HepG2 (cell line): ENCODE results near the gene VPS9D1. TPM values are rescaled to one million over a fixed set of nuclear protein-coding genes. Genes with fewer than 3 reads are reported as not detected.
A peak's percentile ranks its signal among the peaks of the same experiment; 100 is the strongest.

Experiments
- E2F2 ChIP-seq: sonication (generic); formaldehyde crosslinking; IDR thresholded peaks from 2 replicates; pipeline ENCODE4 v1.4.0; 2020; ENCODE audit warnings: missing genetic modification reagents, borderline replicate concordance
- KLF9 ChIP-seq: IDR thresholded peaks from 2 replicates; pipeline ENCODE4 v1.6.1; 2016; ENCODE audit warnings: low read depth
- POLR2G ChIP-seq: fragments of 200-400 bp; formaldehyde crosslinking; IDR thresholded peaks from 2 replicates; pipeline ENCODE4 v1.6.1; 2018; ENCODE audit warnings: mild to moderate bottlenecking, low read depth, low read length, moderate library complexity
- SAFB2 ChIP-seq: sonication (generic); formaldehyde crosslinking; IDR thresholded peaks from 2 replicates; pipeline ENCODE4 v1.5.1; 2020; ENCODE audit warnings: missing genetic modification reagents, low read depth, mild to moderate bottlenecking, borderline replicate concordance
- SP4 ChIP-seq: sonication (generic); formaldehyde crosslinking; IDR thresholded peaks from 2 replicates; pipeline ENCODE4 v1.8.1; 2023; ENCODE audit warnings: mild to moderate bottlenecking, missing genetic modification reagents
- SRF ChIP-seq: IDR thresholded peaks from 2 replicates; pipeline ENCODE4 v1.6.1; 2011; ENCODE audit warnings: mild to moderate bottlenecking, low read depth, low read length, moderate library complexity
- TBL1XR1 ChIP-seq: fragments of 150-350 bp; IDR thresholded peaks from 2 replicates; pipeline ENCODE4 v1.6.1; 2014; ENCODE audit warnings: borderline replicate concordance, low read length; ENCODE audit not compliant: partially characterized antibody
- TIGD3 ChIP-seq: sonication (generic); formaldehyde crosslinking; IDR thresholded peaks from 2 replicates; pipeline ENCODE4 v1.5.1; 2020; ENCODE audit warnings: mild to moderate bottlenecking, missing genetic modification reagents, borderline replicate concordance
- ZBTB20 ChIP-seq: sonication (generic); formaldehyde crosslinking; IDR thresholded peaks from 2 replicates; pipeline ENCODE4 v1.8.1; 2023; ENCODE audit warnings: missing genetic modification reagents, low read depth, mild to moderate bottlenecking, borderline replicate concordance
- ZC3H13 ChIP-seq: sonication (generic); formaldehyde crosslinking; IDR thresholded peaks from 2 replicates; pipeline ENCODE4 v1.8.1; 2023; ENCODE audit warnings: mild to moderate bottlenecking, missing genetic modification reagents, moderate library complexity
- ZMYM2 ChIP-seq: sonication (generic); formaldehyde crosslinking; IDR thresholded peaks from 2 replicates; pipeline ENCODE4 v1.8.0; 2022; ENCODE audit warnings: mild to moderate bottlenecking, missing genetic modification reagents
- ZNF550 ChIP-seq: sonication (generic); formaldehyde crosslinking; IDR thresholded peaks from 2 replicates; pipeline ENCODE4 v1.4.0; 2020; ENCODE audit warnings: mild to moderate bottlenecking, missing genetic modification reagents, borderline replicate concordance
- ZNF790 ChIP-seq: sonication (generic); formaldehyde crosslinking; IDR thresholded peaks from 2 replicates; pipeline ENCODE4 v1.8.0; 2022; ENCODE audit warnings: missing genetic modification reagents, mild to moderate bottlenecking, borderline replicate concordance
- ZNF839 ChIP-seq: sonication (generic); formaldehyde crosslinking; IDR thresholded peaks from 2 replicates; pipeline ENCODE4 v1.4.0; 2020; ENCODE audit warnings: missing genetic modification reagents, mild to moderate bottlenecking, borderline replicate concordance
- ZSCAN22 ChIP-seq: sonication (generic); formaldehyde crosslinking; IDR thresholded peaks from 2 replicates; pipeline ENCODE4 v1.4.0; 2020; ENCODE audit warnings: mild to moderate bottlenecking, missing genetic modification reagents
- ZZZ3 ChIP-seq: sonication (generic); formaldehyde crosslinking; IDR thresholded peaks from 2 replicates; pipeline ENCODE4 v1.4.0; 2020; ENCODE audit warnings: missing genetic modification reagents, mild to moderate bottlenecking, borderline replicate concordance
- polyA plus RNA-seq, 8 experiments: library from polyadenylated mRNA; depleted of rRNA in 3 of 8; stranded (reverse) in 7 of 8; unstranded in 1 of 8; fragments of >200 nt; fragmentation: Illumina TruSeq in 4 of 8; extraction: Trizol in 4 of 8; gene quantifications; 2 replicates each; pipeline versions ENCODE4 v1.2.1 to v1.2.3, GENCODE V29; 2011 to 2016; ENCODE audit warnings: low read depth in 4 of 8, missing spikeins in 1 of 8, mixed read lengths in 1 of 8; ENCODE audit not compliant: insufficient read depth in 1 of 8
- total RNA-seq, 5 experiments: library from RNA; depleted of rRNA; stranded (reverse); fragments of >200 nt; fragmentation: Illumina TruSeq; extraction: Trizol; gene quantifications; 2 replicates each; pipeline ENCODE4 v1.2.3, GENCODE V29; 2016; ENCODE audit warnings: low read depth in 1 of 5
- TF ChIP-seq, protein P1 (sequence below): sonication (generic); formaldehyde crosslinking; IDR thresholded peaks from 2 replicates; pipeline ENCODE4 v1.5.0; 2020; ENCODE audit warnings: mild to moderate bottlenecking, missing genetic modification reagents
- TF ChIP-seq, protein P2 (sequence below): IDR thresholded peaks from 2 replicates; pipeline ENCODE4 v1.6.1; 2018; ENCODE audit warnings: missing genetic modification reagents
- TF ChIP-seq, protein P3 (sequence below): sonication (generic); formaldehyde crosslinking; IDR thresholded peaks from 2 replicates; pipeline ENCODE4 v1.5.0; 2020; ENCODE audit warnings: mild to moderate bottlenecking, missing genetic modification reagents

Gene VPS9D1
- total and polyA plus RNA-seq, 2 of the 13 experiments (the other 11 are each of a cell fraction or from before 2014, with no cell fraction given): 10.1 to 13.2 TPM

GRCh38 chr16:89687092-89687940 lies 33.4 kb downstream of the VPS9D1 start (continued):
- TF ChIP-seq, protein P1, sequence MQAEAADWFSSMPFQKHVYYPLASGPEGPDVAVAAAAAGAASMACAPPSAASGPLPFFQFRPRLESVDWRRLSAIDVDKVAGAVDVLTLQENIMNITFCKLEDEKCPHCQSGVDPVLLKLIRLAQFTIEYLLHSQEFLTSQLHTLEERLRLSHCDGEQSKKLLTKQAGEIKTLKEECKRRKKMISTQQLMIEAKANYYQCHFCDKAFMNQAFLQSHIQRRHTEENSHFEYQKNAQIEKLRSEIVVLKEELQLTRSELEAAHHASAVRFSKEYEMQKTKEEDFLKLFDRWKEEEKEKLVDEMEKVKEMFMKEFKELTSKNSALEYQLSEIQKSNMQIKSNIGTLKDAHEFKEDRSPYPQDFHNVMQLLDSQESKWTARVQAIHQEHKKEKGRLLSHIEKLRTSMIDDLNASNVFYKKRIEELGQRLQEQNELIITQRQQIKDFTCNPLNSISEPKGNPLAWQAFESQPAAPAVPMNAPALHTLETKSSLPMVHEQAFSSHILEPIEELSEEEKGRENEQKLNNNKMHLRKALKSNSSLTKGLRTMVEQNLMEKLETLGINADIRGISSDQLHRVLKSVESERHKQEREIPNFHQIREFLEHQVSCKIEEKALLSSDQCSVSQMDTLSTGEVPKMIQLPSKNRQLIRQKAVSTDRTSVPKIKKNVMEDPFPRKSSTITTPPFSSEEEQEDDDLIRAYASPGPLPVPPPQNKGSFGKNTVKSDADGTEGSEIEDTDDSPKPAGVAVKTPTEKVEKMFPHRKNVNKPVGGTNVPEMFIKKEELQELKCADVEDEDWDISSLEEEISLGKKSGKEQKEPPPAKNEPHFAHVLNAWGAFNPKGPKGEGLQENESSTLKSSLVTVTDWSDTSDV (CRISPR knock-in tag): peak; percentile 91; the same call in 1 of the 2 replicates
- peak; percentile 91; the same call in 1 of the 2 replicates for TF ChIP-seq SAFB2 (CRISPR knock-in tag)
- TF ChIP-seq SP4 (CRISPR knock-in tag): peak; percentile 87; the same call in 1 of the 2 replicates
- TF ChIP-seq ZSCAN22 (CRISPR knock-in tag): peak; percentile 82; the same call in 1 of the 2 replicates
- peak; percentile 91; the same call in 1 of the 2 replicates for TF ChIP-seq TIGD3 (CRISPR knock-in tag)
- TF ChIP-seq ZZZ3 (CRISPR knock-in tag): peak; percentile 91
- peak; percentile 97; the same call in 1 of the 2 replicates for TF ChIP-seq ZC3H13 (CRISPR knock-in tag)
- no peak; the same call in 1 of the 2 replicates for TF ChIP-seq ZNF550 (CRISPR knock-in tag)
- peak; percentile 99 for TF ChIP-seq E2F2 (CRISPR knock-in tag)
- TF ChIP-seq SRF: no peak
- peak; percentile 96 for TF ChIP-seq POLR2G
- TF ChIP-seq ZNF790: peak; percentile 92; the same call in 1 of the 2 replicates
- TF ChIP-seq, protein P2, sequence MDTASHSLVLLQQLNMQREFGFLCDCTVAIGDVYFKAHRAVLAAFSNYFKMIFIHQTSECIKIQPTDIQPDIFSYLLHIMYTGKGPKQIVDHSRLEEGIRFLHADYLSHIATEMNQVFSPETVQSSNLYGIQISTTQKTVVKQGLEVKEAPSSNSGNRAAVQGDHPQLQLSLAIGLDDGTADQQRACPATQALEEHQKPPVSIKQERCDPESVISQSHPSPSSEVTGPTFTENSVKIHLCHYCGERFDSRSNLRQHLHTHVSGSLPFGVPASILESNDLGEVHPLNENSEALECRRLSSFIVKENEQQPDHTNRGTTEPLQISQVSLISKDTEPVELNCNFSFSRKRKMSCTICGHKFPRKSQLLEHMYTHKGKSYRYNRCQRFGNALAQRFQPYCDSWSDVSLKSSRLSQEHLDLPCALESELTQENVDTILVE: peak; percentile 97
- TF ChIP-seq, protein P3, sequence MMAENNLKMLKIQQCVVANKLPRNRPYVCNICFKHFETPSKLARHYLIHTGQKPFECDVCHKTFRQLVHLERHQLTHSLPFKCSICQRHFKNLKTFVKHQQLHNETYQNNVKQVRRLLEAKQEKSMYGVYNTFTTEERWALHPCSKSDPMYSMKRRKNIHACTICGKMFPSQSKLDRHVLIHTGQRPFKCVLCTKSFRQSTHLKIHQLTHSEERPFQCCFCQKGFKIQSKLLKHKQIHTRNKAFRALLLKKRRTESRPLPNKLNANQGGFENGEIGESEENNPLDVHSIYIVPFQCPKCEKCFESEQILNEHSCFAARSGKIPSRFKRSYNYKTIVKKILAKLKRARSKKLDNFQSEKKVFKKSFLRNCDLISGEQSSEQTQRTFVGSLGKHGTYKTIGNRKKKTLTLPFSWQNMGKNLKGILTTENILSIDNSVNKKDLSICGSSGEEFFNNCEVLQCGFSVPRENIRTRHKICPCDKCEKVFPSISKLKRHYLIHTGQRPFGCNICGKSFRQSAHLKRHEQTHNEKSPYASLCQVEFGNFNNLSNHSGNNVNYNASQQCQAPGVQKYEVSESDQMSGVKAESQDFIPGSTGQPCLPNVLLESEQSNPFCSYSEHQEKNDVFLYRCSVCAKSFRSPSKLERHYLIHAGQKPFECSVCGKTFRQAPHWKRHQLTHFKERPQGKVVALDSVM: peak; percentile 99
- TF ChIP-seq KLF9 (CRISPR knock-in tag): peak; percentile 94; the same call in 1 of the 2 replicates
- TF ChIP-seq ZNF839 (CRISPR knock-in tag): no peak
- TF ChIP-seq TBL1XR1: peak; percentile 62
- peak; percentile 87 for TF ChIP-seq ZMYM2 (CRISPR knock-in tag)
- TF ChIP-seq ZBTB20: peak; percentile 98; the same call in 1 of the 2 replicates
